GM12878 (cell line): ENCODE results near the gene ANKRD53. TPM values are rescaled to one million over a fixed set of nuclear protein-coding genes. Genes with fewer than 3 reads are reported as not detected.

Experiments
- ATAC-seq: fragments of 200-7000 bp; cut with Tn5 transposase; 3 replicates; pipeline ENCODE4 v1.9.1; 2020; ENCODE audit warnings: mild to moderate bottlenecking, moderate library complexity
- BruUV-seq: library from RNA; stranded (reverse); fragments of 400-500 nt; replicated peaks from 2 replicates; lab custom pipeline; 2021; lab: Mats Ljungman, UMichigan
- CTCF ChIA-PET: fragments of 300-600 bp; sonication (Branson Sonifier 250); formaldehyde crosslinking; extraction: SDS; loops from one replicate; lab custom pipeline; 2021; ENCODE audit warnings: inconsistent platforms; lab: Yijun Ruan, JAX
- POLR2A ChIA-PET: fragments of 350-600 bp; formaldehyde crosslinking; extraction: SDS; loops from one replicate; lab custom pipeline; 2021; ENCODE audit warnings: inconsistent platforms; lab: Charles Lee
- RAD21 ChIA-PET: fragments of 300-600 bp; sonication (Branson Sonifier 250); formaldehyde crosslinking; loops from one replicate; lab custom pipeline; 2023; ENCODE audit warnings: antibody characterized with exemption; ENCODE audit not compliant: unreplicated experiment; lab: Charles Lee
- SMC1A ChIA-PET: fragments of 300-600 bp; sonication (Branson Sonifier 250); formaldehyde crosslinking; loops from one replicate; lab custom pipeline; 2023; ENCODE audit not compliant: unreplicated experiment, uncharacterized antibody; lab: Charles Lee
- DNase-seq: peaks from one replicate; pipeline ENCODE4 v3.0.0-alpha.2; 2011; ENCODE audit warnings: low read depth, low spot score
- FAIRE-seq: peaks from 3 replicates; lab custom pipeline; 2011; peaks lifted over from hg19 to GRCh38; lab: Jason Lieb, UNC
- H2AFZ ChIP-seq: 2 replicates; pipeline ENCODE4 v1.6.0; 2011; ENCODE audit warnings: low read depth, low read length, control low read depth; ENCODE audit not compliant: control insufficient read depth
- H3K27ac ChIP-seq: 2 replicates; pipeline ENCODE4 v1.5.1; 2011; ENCODE audit warnings: control low read depth; ENCODE audit not compliant: control insufficient read depth, insufficient read depth
- H3K27me3 ChIP-seq, 2 experiments: replicated peaks in 1 of 2; 2 replicates each; pipeline versions ENCODE4 v1.6.0 to v1.6.1; 2011; ENCODE audit warnings: low read length in 1 of 2; ENCODE audit not compliant: control insufficient read depth in 2 of 2, insufficient read depth in 2 of 2
- H3K36me3 ChIP-seq, 2 experiments: 2 replicates each; pipeline ENCODE4 v1.5.1; 2011; ENCODE audit warnings: low read length in 1 of 2; ENCODE audit not compliant: control insufficient read depth in 2 of 2, insufficient read depth in 2 of 2
- H3K4me1 ChIP-seq: 2 replicates; pipeline ENCODE4 v1.6.1; 2011; ENCODE audit warnings: mild to moderate bottlenecking, low read length, moderate library complexity, mixed read lengths; ENCODE audit not compliant: control insufficient read depth, insufficient read depth
- H3K4me2 ChIP-seq: 2 replicates; pipeline ENCODE4 v1.6.0; 2011; ENCODE audit warnings: control low read depth; ENCODE audit not compliant: control insufficient read depth, insufficient read depth
- H3K4me3 ChIP-seq: fragments of 200-600 bp; sonication (generic); 2 replicates; pipeline ENCODE4 v1.5.1; 2016
- H3K79me2 ChIP-seq: 2 replicates; pipeline ENCODE4 v1.6.0; 2011; ENCODE audit warnings: low read length; ENCODE audit not compliant: control insufficient read depth, insufficient read depth
- H3K9ac ChIP-seq: 2 replicates; pipeline ENCODE4 v1.8.0; 2011; ENCODE audit warnings: low read length, control low read depth, mixed read lengths; ENCODE audit not compliant: control insufficient read depth, insufficient read depth
- H3K9me3 ChIP-seq: replicated peaks from 3 replicates; pipeline ENCODE4 v1.5.1; 2011; ENCODE audit warnings: mild to moderate bottlenecking, low read length; ENCODE audit not compliant: control insufficient read depth, insufficient read depth
- H4K20me1 ChIP-seq: 2 replicates; pipeline ENCODE4 v1.6.0; 2011; ENCODE audit not compliant: control insufficient read depth, insufficient read depth
- ATF7 ChIP-seq: fragments of 450-650 bp; IDR thresholded peaks from 2 replicates; pipeline ENCODE4 v1.6.1; 2016; ENCODE audit warnings: low read depth, mild to moderate bottlenecking
- CEBPB ChIP-seq, 2 experiments: fragments of 150-350 bp in 1 of 2; IDR thresholded peaks; 2 replicates each; pipeline ENCODE4 v1.6.1; 2012 to 2014; ENCODE audit warnings: low read depth in 2 of 2, low read length in 2 of 2, borderline replicate concordance in 1 of 2, inconsistent platforms in 1 of 2
- NBN ChIP-seq: fragments of 450-650 bp; IDR thresholded peaks from 2 replicates; pipeline ENCODE4 v1.6.1; 2016
- POLR2AphosphoS5 ChIP-seq: IDR thresholded peaks from 2 replicates; pipeline ENCODE4 v1.6.1; 2011; ENCODE audit warnings: mild to moderate bottlenecking, low read length, inconsistent platforms
- RAD21 ChIP-seq: IDR thresholded peaks from 2 replicates; pipeline ENCODE4 v1.6.1; 2011; ENCODE audit warnings: mild to moderate bottlenecking, low read depth, low read length, moderate library complexity; ENCODE audit not compliant: insufficient read depth
- REST ChIP-seq: IDR thresholded peaks from 2 replicates; pipeline ENCODE4 v1.6.1; 2012; ENCODE audit warnings: mild to moderate bottlenecking, low read depth, low read length
- YBX1 ChIP-seq: fragments of 450-650 bp; IDR thresholded peaks from 2 replicates; pipeline ENCODE4 v1.6.1; 2016; ENCODE audit warnings: antibody characterized with exemption
- ZNF217 ChIP-seq: fragments of 450-650 bp; IDR thresholded peaks from 2 replicates; pipeline ENCODE4 v1.6.1; 2017; ENCODE audit warnings: antibody characterized with exemption, mild to moderate bottlenecking
- ZZZ3 ChIP-seq: IDR thresholded peaks from 2 replicates; pipeline ENCODE4 v1.6.1; 2011; ENCODE audit warnings: low read depth; ENCODE audit not compliant: control insufficient read depth, insufficient read length
- WGBS: methylation state at CpG from one replicate; pipeline ENCODE4 v1.1.6; 2016; ENCODE audit warnings: low lambda C conversion rate; ENCODE audit not compliant: insufficient replicate concordance, insufficient coverage; ENCODE audit errors: missing lambda C conversion rate; 5-methylcytosine and 5-hydroxymethylcytosine counted together
- in situ Hi-C: fragments of 300-500 bp; cut with MboI; formaldehyde crosslinking; loops from 9 replicates; pipeline ENCODE4 v1.14.3; 2018; ENCODE audit warnings: mixed read lengths
- intact Hi-C: fragments of 100-400 bp; cut with micrococcal nuclease; formaldehyde crosslinking; loops from one replicate; pipeline ENCODE4 v1.14.2; 2022; ENCODE audit not compliant: unreplicated experiment
- polyA plus RNA-seq, 11 experiments: library from polyadenylated mRNA; depleted of rRNA in 4 of 11; unstranded in 6 of 11; stranded (reverse) in 5 of 11; fragments of >200 nt; fragmentation: Nextera tagmentation in 4 of 11; fragmentation: Illumina TruSeq in 1 of 11; extraction: Ambion mirVana in 4 of 11; extraction: Trizol in 1 of 11; gene quantifications; 1 replicate in 1 of 11; 2 replicates in 10 of 11; pipeline versions ENCODE4 v1.2.1 to v1.2.3, GENCODE V29; 2011 to 2016; ENCODE audit warnings: inconsistent platforms in 2 of 11, missing spikeins in 2 of 11, low read depth in 1 of 11
- total RNA-seq, 4 experiments: library from RNA; depleted of rRNA in 3 of 4; stranded (reverse); fragments of >200 nt in 3 of 4; fragmentation: Illumina TruSeq in 1 of 4; extraction: Trizol in 1 of 4; gene quantifications; 2 replicates each; pipeline versions ENCODE4 v1.2.1 to v1.2.3, GENCODE V29; 2013 to 2021
- TF ChIP-seq, protein P1 (sequence below): fragments of 450-650 bp; IDR thresholded peaks from 2 replicates; pipeline ENCODE4 v1.6.1; 2018; ENCODE audit warnings: mild to moderate bottlenecking, low read depth, moderate library complexity; ENCODE audit not compliant: partially characterized antibody
- TF ChIP-seq, protein P2 (sequence below): fragments of 450-650 bp; IDR thresholded peaks from 2 replicates; pipeline ENCODE4 v1.6.1; 2016; ENCODE audit warnings: mild to moderate bottlenecking, moderate library complexity, borderline replicate concordance

The ANKRD53 gene
- total and polyA plus RNA-seq, 10 of the 15 experiments (the other 5 are each of a cell fraction or from before 2014, with no cell fraction given) = 0.04 TPM; not detected in 8

DNA sequence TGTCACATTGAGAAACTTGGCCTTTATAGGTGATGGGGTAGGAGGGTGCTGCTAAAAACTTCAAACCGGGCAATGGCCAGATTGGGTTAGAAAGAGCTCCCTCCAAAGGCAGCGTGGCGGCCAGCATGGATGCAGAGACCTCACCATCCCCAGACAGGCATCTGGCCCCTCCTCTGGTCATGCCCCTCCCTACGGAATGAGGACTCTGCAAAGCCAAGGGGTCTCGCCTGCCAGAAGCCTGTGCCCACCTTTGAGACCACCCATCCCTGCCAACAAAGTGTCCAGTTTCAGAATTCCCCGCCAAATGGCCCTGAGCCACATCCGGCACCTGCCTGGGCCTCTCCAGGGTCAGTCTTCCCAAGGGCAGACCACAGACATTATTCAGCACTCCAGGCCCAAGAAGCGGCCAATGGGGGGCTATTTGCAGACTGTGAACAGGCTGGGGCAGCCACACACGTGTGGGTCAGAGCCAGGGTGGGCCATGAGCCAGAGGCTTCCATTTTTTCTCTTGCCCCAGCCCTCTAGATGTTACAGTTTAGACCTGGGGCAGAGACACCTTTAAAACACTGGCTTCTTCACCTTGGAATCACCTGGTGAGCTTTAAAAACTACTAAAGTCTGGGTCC, 46.9 kb upstream of the ANKRD53 start (continued):
- TF ChIP-seq, protein P1, sequence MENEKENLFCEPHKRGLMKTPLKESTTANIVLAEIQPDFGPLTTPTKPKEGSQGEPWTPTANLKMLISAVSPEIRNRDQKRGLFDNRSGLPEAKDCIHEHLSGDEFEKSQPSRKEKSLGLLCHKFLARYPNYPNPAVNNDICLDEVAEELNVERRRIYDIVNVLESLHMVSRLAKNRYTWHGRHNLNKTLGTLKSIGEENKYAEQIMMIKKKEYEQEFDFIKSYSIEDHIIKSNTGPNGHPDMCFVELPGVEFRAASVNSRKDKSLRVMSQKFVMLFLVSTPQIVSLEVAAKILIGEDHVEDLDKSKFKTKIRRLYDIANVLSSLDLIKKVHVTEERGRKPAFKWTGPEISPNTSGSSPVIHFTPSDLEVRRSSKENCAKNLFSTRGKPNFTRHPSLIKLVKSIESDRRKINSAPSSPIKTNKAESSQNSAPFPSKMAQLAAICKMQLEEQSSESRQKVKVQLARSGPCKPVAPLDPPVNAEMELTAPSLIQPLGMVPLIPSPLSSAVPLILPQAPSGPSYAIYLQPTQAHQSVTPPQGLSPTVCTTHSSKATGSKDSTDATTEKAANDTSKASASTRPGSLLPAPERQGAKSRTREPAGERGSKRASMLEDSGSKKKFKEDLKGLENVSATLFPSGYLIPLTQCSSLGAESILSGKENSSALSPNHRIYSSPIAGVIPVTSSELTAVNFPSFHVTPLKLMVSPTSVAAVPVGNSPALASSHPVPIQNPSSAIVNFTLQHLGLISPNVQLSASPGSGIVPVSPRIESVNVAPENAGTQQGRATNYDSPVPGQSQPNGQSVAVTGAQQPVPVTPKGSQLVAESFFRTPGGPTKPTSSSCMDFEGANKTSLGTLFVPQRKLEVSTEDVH = no peak
- TF ChIP-seq ATF7 (no peak), ZZZ3 (no peak)

DNA sequence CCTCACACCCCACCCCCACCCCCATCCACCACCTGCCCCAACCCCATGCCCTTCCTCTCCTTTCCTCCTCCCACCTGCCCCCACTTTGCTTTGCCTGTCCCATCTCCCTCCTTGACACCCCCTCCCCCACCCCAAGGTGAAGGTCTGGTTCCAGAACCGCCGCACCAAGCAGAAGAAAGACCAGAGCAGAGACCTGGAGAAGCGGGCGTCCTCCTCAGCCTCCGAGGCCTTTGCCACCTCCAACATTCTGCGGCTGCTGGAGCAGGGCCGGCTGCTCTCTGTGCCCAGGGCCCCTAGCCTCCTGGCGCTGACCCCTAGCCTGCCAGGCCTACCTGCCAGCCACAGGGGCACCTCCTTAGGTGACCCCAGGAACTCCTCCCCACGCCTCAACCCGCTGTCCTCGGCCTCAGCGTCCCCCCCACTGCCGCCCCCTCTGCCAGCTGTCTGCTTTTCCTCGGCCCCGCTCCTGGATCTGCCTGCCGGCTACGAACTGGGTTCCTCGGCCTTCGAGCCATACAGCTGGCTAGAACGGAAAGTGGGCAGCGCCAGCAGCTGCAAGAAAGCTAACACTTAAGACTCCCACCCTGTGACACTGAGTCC, 45.7 kb upstream of the ANKRD53 start:
- no peak for DNase-seq
- POLR2A ChIA-PET = no interaction called here
- no peak for ATAC-seq
- H3K9me3 ChIP-seq = no peaks in the 10 kb centered on the region
- in situ Hi-C loops (no loop called here), intact Hi-C loops (no loop called here)
- no peaks in the 10 kb centered on the region for H3K79me2 ChIP-seq
- WGBS = 46% methylated on average over 19 of the region's 21 CpGs
- BruUV-seq = no TSS peak
- H3K27ac ChIP-seq = no peak overlapping the region
- no peaks in the 10 kb centered on the region for H3K36me3 ChIP-seq
- RAD21 ChIA-PET = no interaction called here
- H3K9ac ChIP-seq = no peak overlapping the region
- SMC1A ChIA-PET = no interaction called here
- CTCF ChIA-PET = no interaction called here
- FAIRE-seq = no peak
- H4K20me1 ChIP-seq = no peaks in the 10 kb centered on the region; the same call in 1 of the 2 replicates
- H2AFZ ChIP-seq = no peak overlapping the region
- no peak overlapping the region for H3K4me2 ChIP-seq
- no peak overlapping the region for H3K4me3 ChIP-seq
- H3K4me1 ChIP-seq = no peaks in the 10 kb centered on the region
- H3K27me3 ChIP-seq = peaks cover 0 to 3% of the 10 kb centered on the region in 2 experiments; a peak in 2 of 4 replicates
- TF ChIP-seq CEBPB (IDR thresholded peaks at IDR 0.05; ENCODE audit: borderline replicate concordance in 1 of 2, low read depth in 2 of 2, low read length in 2 of 2) (no peak), YBX1 (no peak), NBN (no peak), RAD21 (no peak), POLR2AphosphoS5 (no peak), REST (no peak), ZNF217 (no peak)
- TF ChIP-seq, protein P2, sequence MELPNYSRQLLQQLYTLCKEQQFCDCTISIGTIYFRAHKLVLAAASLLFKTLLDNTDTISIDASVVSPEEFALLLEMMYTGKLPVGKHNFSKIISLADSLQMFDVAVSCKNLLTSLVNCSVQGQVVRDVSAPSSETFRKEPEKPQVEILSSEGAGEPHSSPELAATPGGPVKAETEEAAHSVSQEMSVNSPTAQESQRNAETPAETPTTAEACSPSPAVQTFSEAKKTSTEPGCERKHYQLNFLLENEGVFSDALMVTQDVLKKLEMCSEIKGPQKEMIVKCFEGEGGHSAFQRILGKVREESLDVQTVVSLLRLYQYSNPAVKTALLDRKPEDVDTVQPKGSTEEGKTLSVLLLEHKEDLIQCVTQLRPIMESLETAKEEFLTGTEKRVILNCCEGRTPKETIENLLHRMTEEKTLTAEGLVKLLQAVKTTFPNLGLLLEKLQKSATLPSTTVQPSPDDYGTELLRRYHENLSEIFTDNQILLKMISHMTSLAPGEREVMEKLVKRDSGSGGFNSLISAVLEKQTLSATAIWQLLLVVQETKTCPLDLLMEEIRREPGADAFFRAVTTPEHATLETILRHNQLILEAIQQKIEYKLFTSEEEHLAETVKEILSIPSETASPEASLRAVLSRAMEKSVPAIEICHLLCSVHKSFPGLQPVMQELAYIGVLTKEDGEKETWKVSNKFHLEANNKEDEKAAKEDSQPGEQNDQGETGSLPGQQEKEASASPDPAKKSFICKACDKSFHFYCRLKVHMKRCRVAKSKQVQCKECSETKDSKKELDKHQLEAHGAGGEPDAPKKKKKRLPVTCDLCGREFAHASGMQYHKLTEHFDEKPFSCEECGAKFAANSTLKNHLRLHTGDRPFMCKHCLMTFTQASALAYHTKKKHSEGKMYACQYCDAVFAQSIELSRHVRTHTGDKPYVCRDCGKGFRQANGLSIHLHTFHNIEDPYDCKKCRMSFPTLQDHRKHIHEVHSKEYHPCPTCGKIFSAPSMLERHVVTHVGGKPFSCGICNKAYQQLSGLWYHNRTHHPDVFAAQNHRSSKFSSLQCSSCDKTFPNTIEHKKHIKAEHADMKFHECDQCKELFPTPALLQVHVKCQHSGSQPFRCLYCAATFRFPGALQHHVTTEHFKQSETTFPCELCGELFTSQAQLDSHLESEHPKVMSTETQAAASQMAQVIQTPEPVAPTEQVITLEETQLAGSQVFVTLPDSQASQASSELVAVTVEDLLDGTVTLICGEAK = no peak
